ENCODE data around the gene TTLL8. TPM values are rescaled to one million over a fixed set of nuclear protein-coding genes. Genes with fewer than 3 reads are reported as not detected.
A peak's percentile ranks its signal among the peaks of the same experiment; 100 is the strongest.

The TTLL8 gene
- total RNA-seq, 2 experiments from 2014 or later = not detected

DNA sequence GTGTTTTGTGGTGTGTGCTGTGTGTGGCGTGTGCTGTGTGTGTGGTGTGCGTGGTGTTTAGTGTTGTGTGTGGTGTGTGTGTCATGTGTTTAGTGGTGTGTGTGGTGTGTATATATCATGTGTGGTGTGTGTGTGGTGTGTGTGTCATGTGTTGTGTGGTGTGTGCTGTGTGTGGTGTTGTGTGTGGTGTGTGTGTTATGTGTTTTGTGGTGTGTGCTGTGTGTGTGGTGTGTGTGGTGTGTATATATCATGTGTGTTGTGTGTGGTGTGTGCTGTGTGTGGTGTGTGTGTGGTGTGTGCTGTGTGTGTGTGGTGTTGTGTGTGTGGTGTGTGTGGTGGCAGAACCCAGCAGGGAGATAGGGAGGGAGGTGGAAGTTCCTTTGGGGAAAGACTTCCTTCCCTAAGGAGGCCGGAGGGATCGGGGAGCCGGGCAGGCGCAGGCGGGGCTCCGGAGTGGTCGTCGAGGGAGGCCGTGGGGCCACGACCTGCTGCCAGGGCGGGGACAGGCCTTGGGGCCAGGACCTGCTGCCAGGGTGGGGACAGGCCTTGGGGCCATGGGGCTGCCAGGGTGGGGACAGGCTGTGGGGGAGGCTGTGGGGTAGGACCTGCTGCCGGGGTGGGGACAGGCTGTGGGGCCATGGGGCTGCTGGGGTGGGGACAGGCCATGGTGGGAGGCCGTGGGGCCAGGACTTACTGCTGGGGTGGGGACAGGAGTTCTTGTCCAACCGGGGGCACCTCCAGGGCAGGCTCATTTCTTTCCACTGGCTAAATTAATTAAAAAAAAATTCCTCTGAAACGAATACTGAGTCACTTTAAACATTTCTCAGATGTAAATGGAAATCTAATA, 82.3 kb downstream of the TTLL8 start:
- peaks cover 8% of the 10 kb centered on the region for H3K9me3 Mint-ChIP-seq
- POLR2A ChIA-PET = interaction anchor here (0.6 kb wide), 1 partner anchor 24 kb away, joined by 3 read pairs; no protein-coding TSS in a partner anchor
- DNase-seq = no peak
- H3K36me3 Mint-ChIP-seq (ENCODE audit: low read depth) = peaks cover 7% of the 10 kb centered on the region
- peak overlapping the region; percentile 79 for H3K27ac Mint-ChIP-seq
- CTCF ChIA-PET = no interaction called here
- no peak overlapping the region for H3K4me3 Mint-ChIP-seq
- H3K4me1 Mint-ChIP-seq = peaks cover 22% of the 10 kb centered on the region
- H3K27me3 Mint-ChIP-seq = no peaks in the 10 kb centered on the region

DNA sequence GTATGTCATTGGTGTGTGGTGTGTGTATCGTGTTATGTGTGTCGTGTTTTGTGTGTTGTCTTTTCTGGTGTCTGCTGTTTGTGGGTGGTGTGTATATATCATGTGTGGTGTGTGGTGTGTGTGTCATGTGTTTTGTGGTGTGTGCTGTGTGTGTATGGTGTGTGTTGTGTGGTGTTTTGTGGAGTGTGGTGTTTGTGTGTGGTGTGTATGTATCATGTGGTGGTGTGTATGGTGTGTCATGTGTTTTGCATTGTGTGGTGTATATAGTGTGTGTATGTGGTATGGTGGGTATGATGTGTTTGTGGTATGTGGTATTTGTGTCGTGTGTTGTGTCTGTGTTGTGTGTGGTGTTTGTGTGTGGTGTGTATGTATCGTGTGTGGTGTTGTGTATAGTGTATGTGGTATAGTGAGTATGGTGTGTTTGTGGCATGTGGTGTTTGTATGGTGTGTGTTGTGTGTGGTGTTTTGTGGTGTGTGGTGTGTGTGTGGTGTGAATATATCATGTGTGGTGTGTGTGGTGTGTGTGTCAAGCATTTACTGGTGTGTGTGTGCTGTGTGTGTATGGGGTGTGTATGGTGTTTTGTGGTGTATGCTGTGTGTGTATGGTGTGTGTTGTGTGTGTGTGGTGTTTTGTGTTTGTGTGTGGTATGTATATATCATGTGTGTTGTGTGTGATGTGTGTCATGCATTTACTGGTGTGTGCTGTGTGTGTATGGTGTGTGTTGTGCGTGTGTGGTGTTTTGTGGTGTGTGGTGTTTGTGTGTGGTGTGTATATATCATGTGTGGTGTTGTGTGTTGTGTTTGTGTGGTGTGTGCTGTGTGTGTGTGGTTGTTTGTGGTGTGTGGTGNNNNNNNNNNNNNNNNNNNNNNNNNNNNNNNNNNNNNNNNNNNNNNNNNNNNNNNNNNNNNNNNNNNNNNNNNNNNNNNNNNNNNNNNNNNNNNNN, 84.8 kb downstream of the TTLL8 start:
- Mint-ChIP-seq H3K27me3 (no peaks in the 10 kb centered on the region), H3K4me3 (no peak overlapping the region), H3K4me1 (peaks cover 27% of the 10 kb centered on the region), H3K27ac (no peak overlapping the region), H3K36me3 (ENCODE audit: low read depth) (no peaks in the 10 kb centered on the region), H3K9me3 (no peaks in the 10 kb centered on the region)
- DNase-seq = no peak
- CTCF ChIA-PET = no interaction called here
- POLR2A ChIA-PET = no interaction called here

DNA sequence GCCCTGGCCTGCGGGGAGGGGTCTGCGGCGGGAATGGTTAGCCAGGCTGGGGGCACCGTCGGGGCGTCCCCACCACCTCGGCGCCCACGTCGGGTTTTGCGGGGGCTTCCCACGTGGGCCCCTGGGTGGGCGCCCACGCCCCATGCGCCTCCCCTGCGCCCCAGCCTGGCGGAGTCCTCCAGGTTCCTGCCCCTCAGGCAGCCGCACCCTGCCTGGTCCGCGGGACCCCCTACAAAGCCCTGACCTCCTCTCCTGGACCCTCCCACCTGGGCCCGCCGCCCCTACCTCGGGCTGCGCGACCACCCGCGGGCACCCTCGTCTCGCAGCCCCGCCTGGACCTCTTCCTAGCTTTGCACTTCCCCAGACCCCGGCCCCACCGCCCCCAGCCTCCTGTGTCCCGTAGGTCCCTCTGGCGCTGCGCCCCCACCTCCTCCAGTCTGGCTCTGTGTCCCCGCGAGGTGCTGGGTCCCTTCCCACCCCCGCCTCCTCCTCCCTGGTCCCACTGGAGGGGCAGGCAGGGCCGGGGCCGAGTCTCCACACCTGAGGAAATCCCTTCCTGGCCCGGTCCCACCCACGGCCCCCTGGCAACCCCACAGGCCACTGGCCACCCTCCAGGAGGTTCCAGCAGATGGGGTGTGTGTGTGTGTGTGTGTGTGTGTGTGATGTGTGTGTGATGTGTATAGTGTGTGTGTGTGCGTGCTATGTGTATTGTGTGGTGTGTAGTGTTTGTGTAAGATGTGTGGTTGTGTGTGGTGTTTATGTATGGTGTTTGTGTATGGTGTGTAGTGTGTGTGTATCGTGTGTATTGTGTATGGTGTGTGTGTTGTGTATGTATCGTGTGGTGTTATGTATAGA, 85.7 kb downstream of the TTLL8 start:
- Mint-ChIP-seq H3K9me3 (no peaks in the 10 kb centered on the region), H3K4me3 (no peak overlapping the region), H3K27me3 (no peaks in the 10 kb centered on the region), H3K36me3 (ENCODE audit: low read depth) (no peaks in the 10 kb centered on the region), H3K27ac (no peak overlapping the region), H3K4me1 (peaks cover 29% of the 10 kb centered on the region)
- ChIA-PET POLR2A (interaction anchor here (1.0 kb wide), 1 partner anchor 36 kb away, joined by 4 read pairs; no protein-coding TSS in a partner anchor), CTCF (interaction anchor here (0.6 to 1.4 kb wide), 2 partner anchors 10 to 649 kb away, joined by 3 to 5 read pairs; no protein-coding TSS in a partner anchor)
- DNase-seq = no peak

DNA sequence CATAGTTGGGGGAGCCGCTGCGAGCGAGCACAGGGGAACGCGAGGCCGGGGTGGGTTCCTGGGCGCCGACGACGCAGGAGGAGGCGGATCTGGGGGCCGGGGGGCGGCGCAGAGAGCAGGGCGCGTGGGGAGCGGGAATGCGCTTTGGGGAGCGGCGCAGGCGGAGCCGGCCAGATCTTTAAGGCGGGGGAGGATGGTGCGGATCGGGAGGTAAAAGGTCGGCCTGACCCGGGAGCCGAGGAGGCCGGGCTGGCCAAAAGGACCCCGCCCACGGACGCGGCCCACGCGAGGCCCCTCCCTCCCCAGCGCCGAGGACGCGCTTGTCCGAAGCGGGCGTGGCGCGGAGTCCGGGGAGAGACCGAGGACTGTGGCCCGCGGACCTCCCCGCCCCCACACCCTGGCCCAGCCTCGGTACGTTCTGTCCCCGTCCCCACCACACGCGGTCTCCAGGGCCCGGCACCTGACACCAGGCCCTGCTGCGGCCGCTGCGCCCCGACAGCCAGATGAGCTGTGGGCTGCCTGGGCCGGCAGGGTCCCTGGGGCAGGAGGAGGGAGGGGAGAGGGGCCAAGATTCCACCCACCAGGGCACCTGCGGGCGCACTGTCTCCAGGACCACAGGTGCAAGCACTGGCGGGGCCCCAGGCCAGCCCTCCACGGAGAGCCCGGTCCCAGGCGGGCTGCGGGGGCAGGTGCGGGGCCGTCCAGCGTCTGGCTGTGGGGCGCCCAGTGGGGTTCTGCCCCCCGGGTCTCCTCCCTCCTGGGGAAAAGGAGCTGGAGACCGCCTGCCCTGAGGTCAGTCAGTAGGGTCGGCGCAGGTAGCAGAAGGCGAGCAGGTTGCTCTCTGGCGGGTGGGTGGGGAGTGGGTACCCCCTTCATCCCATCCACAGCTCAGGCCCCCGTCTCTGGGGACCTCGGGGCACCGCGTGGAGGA, 86.6 kb downstream of the TTLL8 start:
- H3K9me3 Mint-ChIP-seq = no peaks in the 10 kb centered on the region
- no peaks in the 10 kb centered on the region for H3K36me3 Mint-ChIP-seq (ENCODE audit: low read depth)
- no peaks in the 10 kb centered on the region for H3K27me3 Mint-ChIP-seq
- CTCF ChIA-PET = interaction anchor here (0.6 to 1.4 kb wide), 2 partner anchors 11 to 650 kb away, joined by 3 to 5 read pairs; no protein-coding TSS in a partner anchor
- H3K4me3 Mint-ChIP-seq = peak overlapping the region; percentile 72
- H3K4me1 Mint-ChIP-seq = peaks cover 27% of the 10 kb centered on the region
- POLR2A ChIA-PET = interaction anchor here (0.5 to 1.0 kb wide), 2 partner anchors 35 to 192 kb away, joined by 3 to 4 read pairs; no protein-coding TSS in a partner anchor
- H3K27ac Mint-ChIP-seq = peak overlapping the region; percentile 91
- DNase-seq = no peak

DNA sequence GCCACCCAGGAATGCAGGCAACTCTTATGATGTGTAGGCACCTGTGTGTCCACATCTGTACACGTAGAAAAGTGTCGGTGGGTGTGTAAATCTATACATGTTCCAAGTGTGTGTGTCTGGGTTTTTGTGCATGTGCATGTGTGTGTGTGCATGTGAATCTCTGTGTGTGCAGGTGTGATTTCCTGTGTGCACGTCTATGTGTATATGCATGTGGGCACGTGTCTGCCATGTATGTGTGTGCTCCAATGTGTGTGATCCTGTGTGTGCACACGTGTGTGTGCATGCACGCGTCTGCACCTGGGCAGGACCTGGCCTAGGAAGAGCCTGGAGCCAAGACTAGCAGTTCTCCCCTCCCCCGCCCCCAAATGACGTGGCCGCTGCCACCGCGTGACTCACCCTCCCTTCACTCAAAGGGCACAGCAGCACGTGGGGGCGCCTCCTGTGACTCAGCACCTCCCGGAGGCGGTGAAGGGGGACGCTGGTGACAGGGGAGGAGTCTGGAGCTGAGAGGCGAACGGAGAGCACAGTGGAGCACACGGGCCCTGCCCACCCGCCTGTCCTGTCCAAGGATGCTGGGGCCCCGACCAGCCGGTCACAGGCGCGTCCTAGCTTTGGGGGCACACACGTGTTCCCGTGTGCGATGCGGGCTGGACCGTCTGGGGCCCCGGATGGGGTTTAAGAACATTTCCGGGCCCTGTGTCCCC, 87.4 kb downstream of the TTLL8 start:
- Mint-ChIP-seq H3K27ac (peak overlapping the region; percentile 91), H3K36me3 (ENCODE audit: low read depth) (no peaks in the 10 kb centered on the region), H3K4me1 (peaks cover 21% of the 10 kb centered on the region), H3K9me3 (no peaks in the 10 kb centered on the region), H3K27me3 (no peaks in the 10 kb centered on the region), H3K4me3 (peak overlapping the region; percentile 72)
- ChIA-PET CTCF (interaction anchor here (1.4 kb wide), 1 partner anchor 12 kb away, joined by 5 read pairs; no protein-coding TSS in a partner anchor), POLR2A (interaction anchor here (0.5 kb wide), 1 partner anchor 193 kb away, joined by 3 read pairs; no protein-coding TSS in a partner anchor)
- peak; percentile 93 for DNase-seq

DNA sequence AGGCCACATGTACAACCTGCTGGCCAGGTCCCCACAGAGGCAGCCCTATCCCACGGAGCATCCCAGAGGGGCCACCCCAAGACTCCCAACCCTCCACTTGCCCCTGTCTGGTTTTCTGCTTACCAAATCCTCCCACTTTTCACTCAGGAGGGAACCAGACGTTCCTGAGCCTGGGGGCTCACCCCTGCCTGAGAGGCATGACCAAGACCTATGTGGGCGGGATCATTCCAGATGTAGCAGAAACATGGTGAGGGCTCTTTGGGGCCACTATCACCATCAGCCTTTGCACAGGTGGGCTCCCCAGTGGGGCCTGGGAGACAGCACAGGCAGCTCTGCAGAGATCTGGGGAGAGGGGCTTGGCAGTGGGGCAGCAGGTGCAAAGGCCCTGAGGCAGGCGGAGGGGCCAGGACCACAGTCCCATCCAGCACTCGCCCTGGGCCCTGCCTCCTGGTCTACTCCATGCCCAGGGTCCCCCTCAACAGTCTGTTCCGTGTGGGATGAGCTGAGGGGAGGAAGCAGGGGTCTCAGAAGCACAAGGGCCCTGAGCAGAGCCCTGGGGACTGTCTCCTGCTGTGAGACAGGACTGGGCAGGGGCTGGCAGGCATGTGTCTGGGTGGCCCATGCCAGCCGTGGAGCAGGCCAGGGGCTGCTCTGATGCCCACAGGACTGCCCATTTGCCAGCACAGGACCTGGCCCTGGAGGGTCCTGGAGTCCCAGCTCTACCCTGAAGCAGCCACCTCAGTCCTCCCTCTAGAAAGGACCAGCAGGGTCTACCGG, 88.2 kb downstream of the TTLL8 start:
- ChIA-PET POLR2A (no interaction called here), CTCF (no interaction called here)
- Mint-ChIP-seq H3K4me1 (peaks cover 15% of the 10 kb centered on the region), H3K9me3 (no peaks in the 10 kb centered on the region), H3K27me3 (no peaks in the 10 kb centered on the region), H3K27ac (peak overlapping the region; percentile 91), H3K36me3 (ENCODE audit: low read depth) (peaks cover 1% of the 10 kb centered on the region), H3K4me3 (no peak overlapping the region)
- no peak for DNase-seq

DNA sequence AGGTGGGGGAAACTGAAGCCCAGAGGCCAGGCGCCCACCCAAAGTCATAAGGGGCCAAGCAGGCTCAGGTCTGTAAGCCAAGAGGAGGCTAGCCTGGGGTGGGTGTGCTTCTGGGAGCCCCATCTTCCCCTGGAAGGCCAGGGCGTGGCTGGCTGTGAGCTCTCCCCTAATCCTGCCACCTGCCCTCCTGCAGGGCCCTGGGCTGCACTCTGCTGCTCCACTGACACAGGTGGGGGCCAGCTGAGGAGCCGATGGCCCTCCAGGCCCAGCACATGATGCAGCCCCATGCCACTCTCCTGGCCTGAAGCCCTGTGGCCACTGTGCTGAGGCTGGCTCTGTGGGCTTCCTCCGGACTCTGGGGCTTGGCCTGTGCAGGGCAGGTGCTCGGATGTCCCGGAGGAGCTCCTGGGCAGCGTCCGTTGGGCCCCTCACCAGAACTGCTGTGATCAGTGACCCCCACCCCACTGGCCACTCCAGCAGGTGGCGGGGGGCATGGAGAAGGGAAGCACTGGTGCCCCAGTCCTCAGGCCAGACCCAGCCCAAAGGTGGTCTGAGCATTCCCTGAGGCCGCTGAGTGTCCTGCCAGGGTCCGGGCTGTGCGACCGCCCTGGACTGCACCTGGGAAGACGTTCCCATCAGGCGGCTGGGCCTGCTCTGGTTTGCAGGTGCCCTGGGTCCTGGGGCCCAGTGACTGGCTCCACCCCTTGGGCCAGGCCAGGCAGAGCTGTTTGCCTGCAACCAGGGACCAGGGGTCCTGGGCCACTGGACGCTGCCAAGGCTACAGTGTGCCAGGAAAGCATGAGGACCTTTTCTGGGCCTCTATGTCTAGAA, 89.1 kb downstream of the TTLL8 start:
- Mint-ChIP-seq H3K27me3 (no peaks in the 10 kb centered on the region), H3K36me3 (ENCODE audit: low read depth) (peaks cover 7% of the 10 kb centered on the region), H3K9me3 (no peaks in the 10 kb centered on the region), H3K4me1 (peaks cover 20% of the 10 kb centered on the region), H3K4me3 (no peak overlapping the region), H3K27ac (no peak overlapping the region)
- ChIA-PET CTCF (no interaction called here), POLR2A (no interaction called here)
- DNase-seq = no peak

Other genes with a start within 250 kb of the TTLL8 start
- 10 to 100 TPM; 46.9 to 49.2 TPM for gene BRD1, start 230.4 kb downstream of the TTLL8 start, total RNA-seq
- 10 to 100 TPM; 20.0 to 20.8 TPM for gene ZBED4, start 204.5 kb downstream of the TTLL8 start, total RNA-seq
- 10 to 100 TPM; 21.4 to 28.5 TPM for gene ALG12, start 139.9 kb downstream of the TTLL8 start, total RNA-seq
- 10 to 100 TPM; 42.4 to 47.9 TPM for gene CRELD2, start 139.7 kb downstream of the TTLL8 start, total RNA-seq
- gene PIM3, start 97.5 kb downstream of the TTLL8 start, total RNA-seq = 10 to 100 TPM; 39.7 to 44.7 TPM
- gene IL17REL, start 45.5 kb downstream of the TTLL8 start, total RNA-seq = not detected
- under 1 TPM; 0.25 to 0.83 TPM for gene MLC1, start 27.1 kb upstream of the TTLL8 start, total RNA-seq
- not detected for gene MOV10L1, start 31.7 kb upstream of the TTLL8 start, total RNA-seq
- gene PANX2, start 112.4 kb upstream of the TTLL8 start, total RNA-seq = under 1 TPM; 0.10 TPM
- gene TRABD, start 127.6 kb upstream of the TTLL8 start, total RNA-seq = 100 to 1,000 TPM; 112 to 138 TPM
- 10 to 100 TPM; 17.4 to 25.5 TPM for gene SELENOO, start 142.7 kb upstream of the TTLL8 start, total RNA-seq
- 10 to 100 TPM; 62.9 to 71.4 TPM for gene TUBGCP6, start 186.7 kb upstream of the TTLL8 start, total RNA-seq
- gene HDAC10, start 193.0 kb upstream of the TTLL8 start, total RNA-seq = 10 to 100 TPM; 68.3 to 93.6 TPM
- 1 to 10 TPM; 2.9 TPM for gene MAPK12, start 203.4 kb upstream of the TTLL8 start, total RNA-seq
- gene MAPK11, start 212.1 kb upstream of the TTLL8 start, total RNA-seq = 10 to 100 TPM; 10.7 to 12.6 TPM
- 10 to 100 TPM; 10.7 to 11.1 TPM for gene PLXNB2, start 249.3 kb upstream of the TTLL8 start, total RNA-seq